H9 (cell line): ENCODE measurements around the gene LMX1B. TPM values are rescaled to one million over a fixed set of nuclear protein-coding genes. Genes with fewer than 3 reads are reported as not detected.

ENCODE experiments used
- DNase-seq: peaks from one replicate; pipeline ENCODE4 v3.0.0-alpha.2; 2017
- H2AFZ ChIP-seq: one replicate; pipeline ENCODE4 v1.6.1; 2013; ENCODE audit warnings: mild to moderate bottlenecking, low read length, control low read depth, moderate library complexity
- H2AK5ac ChIP-seq: 2 replicates; pipeline ENCODE4 v1.6.1; 2013; ENCODE audit warnings: low read length, control low read depth, mixed read lengths; ENCODE audit not compliant: insufficient read length
- H2BK120ac ChIP-seq: one replicate; pipeline ENCODE4 v1.6.1; 2013; ENCODE audit warnings: low read depth, mild to moderate bottlenecking, low read length, control low read depth, inconsistent platforms; ENCODE audit not compliant: poor library complexity, severe bottlenecking
- H2BK12ac ChIP-seq: 2 replicates; pipeline ENCODE4 v1.6.1; 2013; ENCODE audit warnings: low read length, control low read depth, mixed read lengths, low read depth; ENCODE audit not compliant: insufficient read length
- H2BK15ac ChIP-seq: 2 replicates; pipeline ENCODE4 v1.6.1; 2013; ENCODE audit warnings: low read depth, low read length, control low read depth
- H2BK20ac ChIP-seq: one replicate; pipeline ENCODE4 v1.6.1; 2013; ENCODE audit warnings: low read depth, mild to moderate bottlenecking, low read length, control low read depth, inconsistent platforms; ENCODE audit not compliant: poor library complexity, severe bottlenecking
- H2BK5ac ChIP-seq: 2 replicates; pipeline ENCODE4 v1.6.1; 2013; ENCODE audit warnings: low read length, control low read depth, mixed read lengths; ENCODE audit not compliant: insufficient read length
- H3K14ac ChIP-seq: 2 replicates; pipeline ENCODE4 v1.6.1; 2013; ENCODE audit warnings: low read length, control low read depth; ENCODE audit not compliant: insufficient read depth
- H3K18ac ChIP-seq: 2 replicates; pipeline ENCODE4 v1.6.1; 2013; ENCODE audit warnings: low read depth, mild to moderate bottlenecking, mixed read lengths, low read length, control low read depth; ENCODE audit not compliant: insufficient read length
- H3K23ac ChIP-seq: 2 replicates; pipeline ENCODE4 v1.6.1; 2013; ENCODE audit warnings: low read length, control low read depth, mixed read lengths, low read depth; ENCODE audit not compliant: insufficient read length
- H3K23me2 ChIP-seq: 2 replicates; pipeline ENCODE4 v1.6.1; 2013; ENCODE audit warnings: low read depth, mild to moderate bottlenecking, mixed read lengths, low read length, control low read depth; ENCODE audit not compliant: insufficient read length, poor library complexity, severe bottlenecking
- H3K27ac ChIP-seq: 2 replicates; pipeline ENCODE4 v1.5.1; 2013; ENCODE audit warnings: low read length, control low read depth, mixed read lengths, low read depth; ENCODE audit not compliant: insufficient read length
- H3K27me3 ChIP-seq: 2 replicates; pipeline ENCODE4 v1.6.1; 2013; ENCODE audit warnings: low read length, control low read depth, inconsistent platforms; ENCODE audit not compliant: insufficient read depth
- H3K4ac ChIP-seq: 2 replicates; pipeline ENCODE4 v1.6.1; 2013; ENCODE audit warnings: low read depth, mild to moderate bottlenecking, control low read depth, inconsistent platforms, low read length, moderate library complexity
- H3K4me1 ChIP-seq: 2 replicates; pipeline ENCODE4 v1.6.1; 2013; ENCODE audit warnings: low read length, control low read depth, inconsistent platforms; ENCODE audit not compliant: insufficient read depth
- H3K4me2 ChIP-seq: 2 replicates; pipeline ENCODE4 v1.6.1; 2013; ENCODE audit warnings: low read length, control low read depth, mixed read lengths; ENCODE audit not compliant: insufficient read length, insufficient read depth
- H3K56ac ChIP-seq: 2 replicates; pipeline ENCODE4 v1.6.1; 2013; ENCODE audit warnings: low read depth, mild to moderate bottlenecking, mixed read lengths, low read length, control low read depth; ENCODE audit not compliant: insufficient read length
- H3K79me1 ChIP-seq: 2 replicates; pipeline ENCODE4 v1.6.1; 2013; ENCODE audit warnings: low read depth, mild to moderate bottlenecking, moderate library complexity, low read length, control low read depth, inconsistent platforms; ENCODE audit not compliant: insufficient read depth, poor library complexity, severe bottlenecking
- H3K79me2 ChIP-seq: 2 replicates; pipeline ENCODE4 v1.6.1; 2013; ENCODE audit warnings: low read length, control low read depth, inconsistent platforms; ENCODE audit not compliant: insufficient read depth
- H3K9ac ChIP-seq: 2 replicates; pipeline ENCODE4 v1.6.1; 2013; ENCODE audit warnings: low read length, control low read depth, mixed read lengths; ENCODE audit not compliant: insufficient read length; ENCODE audit errors: extremely low read depth
- H3K9me3 ChIP-seq: one replicate; pipeline ENCODE4 v1.6.1; 2013; ENCODE audit warnings: low read depth, low read length, inconsistent platforms; ENCODE audit not compliant: control insufficient read depth
- H3T11ph ChIP-seq: one replicate; pipeline ENCODE4 v1.6.1; 2013; ENCODE audit warnings: mild to moderate bottlenecking, low read length, control low read depth, inconsistent platforms
- H4K20me1 ChIP-seq: one replicate; pipeline ENCODE4 v1.6.1; 2013; ENCODE audit not compliant: control insufficient read depth, insufficient read length, insufficient read depth
- H4K5ac ChIP-seq: 2 replicates; pipeline ENCODE4 v1.6.1; 2013; ENCODE audit warnings: low read depth, mild to moderate bottlenecking, mixed read lengths, low read length, control low read depth; ENCODE audit not compliant: insufficient read length
- H4K8ac ChIP-seq: replicated peaks from 2 replicates; pipeline ENCODE4 v1.6.1; 2013; ENCODE audit warnings: low read length, control low read depth, mixed read lengths, low read depth; ENCODE audit not compliant: insufficient read length
- H4K91ac ChIP-seq: 2 replicates; pipeline ENCODE4 v1.6.1; 2013; ENCODE audit warnings: low read depth, mild to moderate bottlenecking, moderate library complexity, mixed read lengths, low read length, control low read depth; ENCODE audit not compliant: insufficient read length
- H3K27ac Mint-ChIP-seq, 3 experiments: 2 replicates in 2 of 3; 3 replicates in 1 of 3; pipeline ENCODE4 v1.8.0; 2020 to 2021; ENCODE audit warnings: mixed read lengths in 3 of 3, mild to moderate bottlenecking in 1 of 3, moderate library complexity in 1 of 3
- H3K27me3 Mint-ChIP-seq: 2 replicates; pipeline ENCODE4 v1.8.0; 2021; ENCODE audit warnings: low read depth, mild to moderate bottlenecking, moderate library complexity, mixed read lengths
- H3K36me3 Mint-ChIP-seq, 3 experiments: 2 replicates in 2 of 3; 3 replicates in 1 of 3; pipeline ENCODE4 v1.8.0; 2020 to 2021; ENCODE audit warnings: low read depth in 3 of 3, mixed read lengths in 3 of 3; ENCODE audit not compliant: insufficient read depth in 1 of 3
- H3K4me1 Mint-ChIP-seq, 2 experiments: 2 replicates each; pipeline ENCODE4 v1.8.0; 2020; ENCODE audit warnings: mixed read lengths in 2 of 2
- H3K4me3 Mint-ChIP-seq, 2 experiments: 2 replicates in 1 of 2; 3 replicates in 1 of 2; pipeline ENCODE4 v1.8.0; 2020 to 2021; ENCODE audit warnings: mild to moderate bottlenecking in 2 of 2, mixed read lengths in 2 of 2, moderate library complexity in 1 of 2
- H3K9me3 Mint-ChIP-seq, 2 experiments: 2 replicates in 1 of 2; 3 replicates in 1 of 2; pipeline ENCODE4 v1.8.0; 2020; ENCODE audit warnings: mild to moderate bottlenecking in 2 of 2, mixed read lengths in 2 of 2, moderate library complexity in 1 of 2
- CTCF ChIP-seq: fragments of 200-600 bp; sonication (generic); conservative IDR thresholded peaks from 3 replicates; pipeline ENCODE4 v1.8.0; 2021; ENCODE audit warnings: antibody characterized with exemption, mild to moderate bottlenecking
- WGBS: extraction: QIAGEN DNeasy Blood & Tissue Kit; methylation state at CpG from one replicate; pipeline ENCODE4 v1.1.7; 2013; ENCODE audit warnings: missing lambda C conversion rate, low lambda C conversion rate, mixed read lengths; ENCODE audit not compliant: insufficient read length; ENCODE audit errors: extremely low coverage; 5-methylcytosine and 5-hydroxymethylcytosine counted together
- total RNA-seq: library from RNA; stranded (reverse); gene quantifications from 2 replicates; pipeline ENCODE4 v1.2.1, GENCODE V29; 2021

Gene LMX1B
- total RNA-seq, 1 experiment from 2014 or later = 0.85 TPM

DNA sequence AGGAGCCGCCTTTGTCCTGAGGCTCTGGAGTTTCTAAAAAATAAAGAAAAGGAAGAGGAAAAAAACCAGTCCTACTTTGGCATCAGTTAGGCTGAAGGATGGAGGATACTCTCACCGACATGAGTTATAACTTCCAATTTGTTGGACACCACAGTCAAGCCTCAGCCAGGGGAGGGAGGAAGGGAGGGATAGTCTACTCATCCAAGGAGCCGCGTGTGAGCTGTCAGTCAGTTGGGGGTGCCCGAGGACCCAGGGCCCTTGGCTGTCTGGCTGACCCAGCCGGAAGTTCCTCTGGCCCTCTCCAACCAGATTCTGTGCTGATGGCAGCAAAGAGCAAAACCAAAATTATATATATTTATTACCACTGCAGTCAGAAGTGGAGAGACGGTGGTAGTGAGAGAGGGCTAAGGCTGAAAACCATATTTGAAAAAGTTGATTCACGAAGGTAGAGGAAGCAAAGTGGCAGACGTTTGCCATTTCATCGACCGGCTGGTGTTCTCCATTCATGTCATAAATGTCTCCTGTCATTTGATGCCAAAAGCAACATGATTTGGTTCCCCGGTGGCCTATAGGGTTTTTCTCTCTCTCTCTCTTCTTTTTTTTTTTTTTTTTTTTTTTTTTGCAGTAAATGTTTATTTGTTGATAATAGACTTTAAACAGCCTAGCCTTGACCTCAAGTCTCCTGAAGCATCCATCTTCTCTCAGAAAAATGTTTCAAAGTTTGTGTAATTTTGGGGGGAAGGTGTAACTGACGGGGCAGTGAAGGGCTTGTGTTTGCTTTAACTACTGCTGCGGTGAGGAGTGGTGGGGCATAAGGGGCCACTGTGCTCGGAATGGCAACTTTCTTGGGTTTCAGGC is 7.6 kb downstream of the LMX1B start:
- H3K79me2 ChIP-seq = no peaks in the 10 kb centered on the region
- H3K27me3 ChIP-seq = peaks cover 98% of the 10 kb centered on the region
- no peak overlapping the region for H3K4me2 ChIP-seq
- H3K56ac ChIP-seq = no peak overlapping the region
- H2BK20ac ChIP-seq = no peak overlapping the region
- no peak overlapping the region for H3K4ac ChIP-seq
- no peak overlapping the region for H4K5ac ChIP-seq
- no peak overlapping the region for H2AK5ac ChIP-seq
- WGBS = no CpG with 5 or more reads among the region's 15 CpGs
- no peak overlapping the region for H4K8ac ChIP-seq
- peaks cover 100% of the 10 kb centered on the region for H3K27me3 Mint-ChIP-seq
- no peak overlapping the region for H2AFZ ChIP-seq
- no peak for TF ChIP-seq CTCF
- no peak overlapping the region for H2BK5ac ChIP-seq
- no peak overlapping the region for H3K18ac ChIP-seq
- H2BK120ac ChIP-seq = no peak overlapping the region
- H3K23ac ChIP-seq = no peak overlapping the region
- H3K9me3 Mint-ChIP-seq = peaks cover 0 to 5% of the 10 kb centered on the region in 2 experiments; a peak in 1 of 5 replicates
- H3K4me1 ChIP-seq = peaks cover 3% of the 10 kb centered on the region; the same call in 1 of the 2 replicates
- H2BK15ac ChIP-seq = no peak overlapping the region
- no peaks in the 10 kb centered on the region; a peak in 1 of 7 replicates for H3K36me3 Mint-ChIP-seq
- peak overlapping the region in 1 of 3 experiments; percentile 40; a peak in 1 of 7 replicates for H3K27ac Mint-ChIP-seq
- no peak overlapping the region for H3K9ac ChIP-seq
- no peak overlapping the region for H3T11ph ChIP-seq
- H3K27ac ChIP-seq = no peak overlapping the region
- peaks cover 9% of the 10 kb centered on the region for H3K23me2 ChIP-seq
- peaks cover 35 to 77% of the 10 kb centered on the region in 2 experiments for H3K4me1 Mint-ChIP-seq
- no peak overlapping the region for H3K4me3 Mint-ChIP-seq
- H2BK12ac ChIP-seq = no peak overlapping the region
- no peak overlapping the region for H4K91ac ChIP-seq
- no peaks in the 10 kb centered on the region for H3K79me1 ChIP-seq
- H3K14ac ChIP-seq = no peak overlapping the region
- no peaks in the 10 kb centered on the region for H4K20me1 ChIP-seq
- H3K9me3 ChIP-seq = no peaks in the 10 kb centered on the region
- DNase-seq = no peak
